SHP77 (cell line): Measurements from ENCODE around the gene UBXN4.
"Not testable (repeated sequence)": the region's sequence is repeated elsewhere in the genome, so short reads cannot be mapped to it uniquely, and the experiment has no call there.

ENCODE experiments used
- DNase-seq, 2 experiments: peaks; one replicate each; lab custom pipeline; 2025; lab: John Stamatoyannopoulos, UW

Gene UBXN4

DNA sequence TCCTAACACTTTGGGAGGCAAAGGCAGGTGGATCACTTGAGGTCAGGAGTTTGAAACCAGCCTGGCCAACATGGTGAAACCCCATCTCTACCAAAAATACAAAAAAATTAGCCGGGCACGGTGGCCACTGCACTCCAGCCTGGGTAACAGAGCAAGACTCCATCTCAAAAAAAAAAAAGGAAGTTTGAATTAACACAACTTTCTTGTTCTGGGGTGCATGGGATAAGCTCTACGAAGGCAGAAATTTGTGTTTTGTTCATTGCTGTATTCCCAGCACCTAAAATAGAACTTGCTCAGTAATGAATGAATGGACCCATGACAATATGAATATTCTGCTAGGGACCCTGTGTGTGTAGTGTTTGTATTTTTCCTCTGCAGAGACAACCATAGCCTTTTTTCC is 66.2 kb downstream of the UBXN4 start:
- not testable (repeated sequence) for DNase-seq

DNA sequence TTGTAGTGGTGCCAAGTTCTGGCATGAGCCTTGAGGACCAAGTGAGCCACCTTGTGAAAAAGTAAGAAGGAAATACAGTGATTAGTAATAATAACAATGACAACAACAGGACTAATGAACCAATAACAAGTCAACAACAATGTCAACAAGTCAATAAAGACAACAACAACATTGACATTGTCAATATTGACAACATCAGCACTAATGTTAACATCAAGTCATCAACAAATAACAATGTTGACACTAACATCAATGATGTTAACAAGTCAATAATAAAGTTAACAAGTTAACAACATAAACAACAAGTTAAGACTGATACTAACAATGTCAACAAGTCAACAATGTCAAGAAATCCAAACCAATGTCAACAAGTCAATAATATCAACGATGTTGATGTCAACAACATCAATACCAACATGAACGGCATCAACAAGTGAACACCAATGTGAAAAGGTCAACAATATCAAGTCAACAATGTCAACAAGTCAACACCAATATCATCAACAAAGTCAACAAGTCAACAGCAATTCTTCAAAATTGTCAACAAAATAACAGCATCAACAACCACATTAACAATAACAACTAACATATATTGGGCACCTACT is 71.4 kb downstream of the UBXN4 start:
- DNase-seq = no peak

DNA sequence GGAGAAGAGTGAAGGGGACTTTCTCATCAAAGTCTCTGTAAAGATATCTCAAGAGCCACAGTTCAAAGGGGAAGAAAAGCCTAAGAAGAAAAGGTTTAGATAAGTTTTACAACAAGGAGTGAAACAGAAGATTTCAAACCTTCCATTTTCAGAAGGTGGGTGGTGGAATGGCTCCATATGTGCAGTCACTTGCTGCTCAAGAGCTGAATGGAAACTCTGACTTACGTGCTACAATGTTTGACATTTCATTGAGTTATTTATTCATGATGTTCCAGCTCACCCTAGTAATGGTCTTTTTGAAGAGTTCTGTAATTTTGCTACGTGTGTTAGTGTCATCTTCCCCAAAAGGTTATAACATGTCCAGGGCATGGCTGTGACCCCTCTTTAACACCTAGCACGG is 73.6 kb downstream of the UBXN4 start:
- no peak for DNase-seq

DNA sequence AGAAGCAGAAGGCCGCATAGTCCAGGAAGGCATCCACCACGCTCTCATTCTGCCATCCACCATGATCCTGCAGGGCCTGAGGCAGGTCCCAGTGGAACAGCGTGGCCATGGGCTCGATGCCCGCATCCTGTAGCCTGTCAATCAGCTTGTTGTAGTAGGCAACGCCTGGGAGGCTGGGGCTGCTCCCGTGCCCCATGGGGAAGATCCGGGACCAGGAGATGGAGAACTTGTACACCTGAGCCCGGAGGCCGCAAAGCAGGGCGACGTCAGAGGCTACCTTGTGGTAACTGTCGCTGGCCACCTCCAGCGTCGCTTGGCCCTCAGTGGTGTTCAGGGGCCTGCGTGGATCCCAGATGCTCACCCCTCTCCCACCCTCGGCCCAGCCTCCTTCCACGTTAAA is 75.8 kb downstream of the UBXN4 start:
- DNase-seq = no peak

- no peak for DNase-seq
Observed at GRCh38 chr2:135817951-135818350, 76.3 kb downstream of the UBXN4 start.

DNA sequence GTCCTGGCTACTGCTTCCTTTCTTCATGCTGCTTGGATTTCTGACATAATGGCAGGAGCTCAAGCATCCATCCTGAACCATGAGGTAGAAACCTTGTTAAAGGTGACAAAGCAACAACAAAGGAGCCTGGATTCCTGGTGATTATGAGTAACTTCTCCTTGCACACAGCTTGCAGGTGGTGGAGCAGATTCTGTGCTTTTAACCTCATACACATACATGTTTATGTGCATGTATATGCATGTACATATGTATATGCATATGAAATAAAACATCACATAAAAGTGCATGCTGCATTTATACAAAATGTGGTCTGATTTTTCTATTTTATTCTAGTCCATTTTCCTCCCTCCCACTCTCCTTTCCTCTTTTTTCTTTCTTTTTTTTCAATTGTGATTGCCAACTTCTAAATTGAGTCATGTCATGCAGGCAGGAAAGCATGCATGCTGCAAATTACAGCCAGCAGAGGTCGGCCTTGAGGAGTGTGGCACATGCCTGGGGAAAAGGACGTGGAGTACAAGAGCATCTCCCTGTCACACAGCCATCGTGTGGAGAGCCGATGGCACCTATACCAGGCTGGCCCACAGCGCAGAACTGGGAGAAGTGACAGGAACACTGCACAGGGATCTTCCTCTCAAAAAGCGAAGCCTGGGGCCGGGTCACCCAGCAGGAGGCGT is 77.4 kb downstream of the UBXN4 start:
- no peak for DNase-seq

GRCh38 chr2:135820003-135820618 is 78.5 kb downstream of the UBXN4 start:
- no peak for DNase-seq

DNA sequence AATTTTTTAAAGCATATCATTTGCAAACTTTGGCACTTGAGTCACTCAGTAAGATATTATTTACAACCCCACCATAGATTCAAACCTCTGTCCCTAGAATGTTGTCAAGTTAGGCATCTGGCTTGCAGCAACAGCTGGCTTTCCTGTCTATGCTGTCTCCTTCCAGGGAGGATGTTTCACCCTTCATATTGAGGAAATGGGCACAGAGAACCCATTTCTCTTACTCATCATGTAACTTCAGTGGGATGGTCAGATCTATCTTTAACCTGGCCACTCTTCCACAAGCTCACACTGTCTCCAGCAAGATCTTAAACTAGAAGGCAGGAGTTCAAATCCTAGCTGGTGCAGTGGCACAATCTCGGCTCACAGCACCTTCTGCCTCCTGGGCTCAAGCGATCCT is 79.5 kb downstream of the UBXN4 start:
- no peak for DNase-seq

DNA sequence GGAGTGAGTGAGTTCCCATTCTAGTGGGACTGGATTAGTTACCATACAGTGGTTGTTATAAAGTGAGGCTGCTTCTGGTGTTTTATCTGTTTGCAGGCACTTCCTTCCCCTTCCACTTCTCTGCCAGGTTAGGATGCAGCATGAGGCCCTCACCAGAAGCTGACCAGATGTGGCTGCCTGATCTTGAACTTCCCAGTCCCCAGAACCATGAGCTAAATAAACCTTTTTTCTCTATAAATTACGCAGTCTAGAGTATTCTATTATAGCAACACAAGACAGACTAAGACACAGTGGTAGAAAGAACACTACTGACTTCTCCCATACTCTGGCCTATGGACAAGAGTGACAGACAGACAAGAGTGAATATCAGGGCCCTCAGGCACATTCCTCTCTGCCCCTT is 81.2 kb downstream of the UBXN4 start:
- DNase-seq = no peak

GRCh38 chr2:135825131-135825530 is 83.5 kb downstream of the UBXN4 start:
- no peak for DNase-seq

DNA sequence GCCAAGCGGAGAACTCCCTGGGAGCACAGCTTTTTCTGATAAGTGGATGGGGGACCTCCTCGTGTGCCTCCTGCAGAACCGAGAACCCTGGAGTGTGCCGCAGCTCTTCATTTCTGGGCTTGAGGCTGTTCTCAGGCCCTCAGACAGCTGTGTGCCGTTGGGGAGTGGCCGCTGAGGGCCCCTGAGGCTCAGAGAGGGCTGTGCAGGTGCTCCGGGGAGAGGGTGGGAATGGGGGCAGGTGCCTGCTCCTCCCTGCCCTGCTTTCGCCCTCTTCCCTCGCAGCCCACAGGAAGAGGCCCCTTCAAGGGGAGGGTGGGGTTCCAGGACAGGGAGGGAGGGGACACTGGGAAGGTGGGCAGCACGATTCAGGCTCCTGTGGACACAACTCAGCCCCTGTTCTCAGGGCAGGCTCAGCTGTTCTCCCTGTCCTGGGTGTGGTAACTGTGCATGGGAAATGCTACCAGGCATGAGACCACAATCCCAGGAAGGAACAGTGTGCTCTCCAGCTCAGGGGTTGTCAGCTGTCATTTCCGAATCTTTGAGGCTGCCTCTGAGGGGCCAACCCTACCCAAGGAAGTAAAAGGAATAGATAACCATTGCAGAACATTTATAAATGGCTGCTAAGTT is 84.0 kb downstream of the UBXN4 start:
- DNase-seq = no peak

DNA sequence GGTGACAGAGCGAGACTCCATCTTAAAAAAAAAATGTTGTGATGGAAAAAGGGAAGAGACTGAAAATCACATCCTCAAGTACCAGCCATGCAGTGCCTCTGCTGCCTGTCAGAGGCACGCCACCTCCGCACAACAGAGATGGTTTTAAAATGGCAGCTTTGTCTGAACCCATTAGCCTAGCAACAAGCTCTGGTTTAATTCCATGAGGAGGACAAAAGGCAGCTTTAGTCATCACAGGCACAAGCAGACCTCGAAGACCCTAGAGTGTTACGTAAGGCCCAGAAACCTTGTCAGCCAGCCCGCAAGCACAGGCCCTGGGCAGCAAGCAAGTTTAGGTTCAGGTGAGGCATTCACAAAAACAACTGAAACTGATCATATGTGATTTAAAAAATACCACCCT is 84.9 kb downstream of the UBXN4 start:
- DNase-seq = no peak

DNA sequence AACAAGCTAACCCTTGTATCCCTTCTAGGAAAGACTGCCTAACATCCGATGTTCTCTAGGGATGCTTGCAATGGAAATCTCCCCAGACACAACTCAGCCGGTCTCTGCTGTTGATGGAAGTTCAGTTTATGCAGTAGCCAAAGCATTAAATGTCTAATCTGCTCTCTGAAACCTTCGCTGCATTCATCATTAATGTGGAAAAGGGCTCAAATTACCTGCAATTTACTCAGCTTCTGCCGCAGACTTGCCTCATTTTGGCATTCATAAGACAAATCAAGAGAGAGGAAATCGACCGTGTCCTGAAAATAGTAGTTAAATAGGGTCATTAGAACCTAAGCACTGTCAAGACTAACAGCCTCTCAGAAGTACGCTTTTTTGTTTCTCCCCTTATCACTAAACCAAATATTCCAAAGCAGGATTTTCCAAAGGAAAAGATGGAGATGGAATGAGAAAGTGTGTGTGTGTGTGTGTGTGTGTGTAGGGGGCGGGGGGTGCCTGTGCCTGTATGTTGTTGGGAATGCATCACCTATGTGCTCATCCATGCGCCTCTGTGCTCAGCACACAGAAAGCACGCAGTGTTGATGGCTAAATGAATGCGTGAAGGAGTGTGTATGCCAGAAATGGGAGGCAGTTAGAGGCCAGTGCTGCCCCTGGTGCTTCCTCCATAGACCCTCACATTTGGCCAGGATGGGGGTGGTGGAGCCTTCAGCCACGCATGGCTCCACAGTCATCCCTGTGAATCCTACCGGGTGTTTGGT is 87.9 kb downstream of the UBXN4 start:
- no peak for DNase-seq

DNA sequence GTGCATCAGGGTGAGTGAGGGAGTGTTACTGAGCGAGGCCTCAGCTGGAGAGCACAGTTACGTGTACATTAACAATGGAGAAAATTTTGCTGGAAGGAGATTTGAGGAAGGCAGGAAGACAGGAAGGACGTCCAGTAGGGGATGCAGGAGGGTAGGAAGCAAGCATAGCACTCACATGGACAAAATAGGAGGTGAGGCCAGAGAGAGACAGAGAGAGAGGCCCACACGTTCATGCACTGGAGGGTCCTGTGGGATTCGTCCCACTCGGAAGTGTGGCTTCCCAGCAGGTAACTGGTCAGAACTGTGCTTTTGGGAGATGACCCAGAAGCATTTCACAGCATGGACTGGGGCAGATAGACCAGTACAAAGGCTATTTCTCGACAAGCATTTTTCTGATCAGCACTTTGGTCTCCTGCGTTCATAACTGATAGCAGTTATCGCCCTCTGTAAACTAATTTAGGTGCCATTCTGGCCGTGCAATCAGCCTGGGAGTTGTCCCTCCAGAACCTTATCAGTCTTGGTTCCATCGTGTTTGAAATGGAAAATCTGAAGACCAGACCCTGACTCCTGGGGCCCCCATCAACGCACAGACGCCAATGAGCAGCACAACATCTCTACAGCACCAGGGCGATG is 89.6 kb downstream of the UBXN4 start:
- DNase-seq = no peak

GRCh38 chr2:135832891-135833290 is 91.2 kb downstream of the UBXN4 start:
- no peak for DNase-seq
